ENCODE data around the gene CNTNAP2.

CNTNAP2 gene

GRCh38 chr7:148155000-148155399, 2038.4 kb downstream of the CNTNAP2 start:
- Histone ChIP-seq H3K27me3 (ENCODE audit: low read length) (no peaks in the 10 kb centered on the region), H3K36me3 (ENCODE audit: low read length) (no peaks in the 10 kb centered on the region), H3K9me3 (ENCODE audit: insufficient read depth, low read length) (no peaks in the 10 kb centered on the region), H3K27ac (ENCODE audit: low read depth, low read length) (no peak overlapping the region), H3K9me2 (replicated peaks; ENCODE audit: insufficient read depth, low read length) (no peaks in the 10 kb centered on the region), H3K4me2 (ENCODE audit: low read depth, low read length, poor library complexity, severe bottlenecking) (no peak overlapping the region), H2AFZ (ENCODE audit: low read depth, low read length, severe bottlenecking) (no peak overlapping the region), H4K20me1 (ENCODE audit: low read depth, low read length) (no peaks in the 10 kb centered on the region), H3F3A (ENCODE audit: insufficient read depth) (no peaks in the 10 kb centered on the region), H3K9ac (ENCODE audit: low read length) (no peak overlapping the region), H3K79me2 (ENCODE audit: insufficient read depth, low read length) (no peaks in the 10 kb centered on the region), H3K4me3 (ENCODE audit: insufficient read depth, low read length, poor library complexity, severe bottlenecking) (no peak overlapping the region)
- TF ChIP-seq EZH2phosphoT487 (conservative IDR thresholded peaks at IDR 0.05; ENCODE audit: low read length) (no peak), CTCF (IDR thresholded peaks at IDR 0.05; ENCODE audit: insufficient read depth, low read length, poor library complexity, severe bottlenecking) (no peak)

GRCh38 chr7:148155826-148156225, 2039.2 kb downstream of the CNTNAP2 start:
- H3K4me3 ChIP-seq (ENCODE audit: insufficient read depth, low read length, poor library complexity, severe bottlenecking), result no peak overlapping the region
- no peak overlapping the region for H3K27ac ChIP-seq (ENCODE audit: low read depth, low read length)
- H2AFZ ChIP-seq (ENCODE audit: low read depth, low read length, severe bottlenecking), result no peak overlapping the region
- no peaks in the 10 kb centered on the region for H3K36me3 ChIP-seq (ENCODE audit: low read length)
- TF ChIP-seq CTCF (IDR thresholded peaks at IDR 0.05; ENCODE audit: insufficient read depth, low read length, poor library complexity, severe bottlenecking) (no peak), EZH2phosphoT487 (conservative IDR thresholded peaks at IDR 0.05; ENCODE audit: low read length) (no peak)
- H3F3A ChIP-seq (ENCODE audit: insufficient read depth), result no peaks in the 10 kb centered on the region
- H3K27me3 ChIP-seq (ENCODE audit: low read length), result no peaks in the 10 kb centered on the region
- H3K79me2 ChIP-seq (ENCODE audit: insufficient read depth, low read length), result no peaks in the 10 kb centered on the region
- no peak overlapping the region for H3K9ac ChIP-seq (ENCODE audit: low read length)
- H4K20me1 ChIP-seq (ENCODE audit: low read depth, low read length), result no peaks in the 10 kb centered on the region
- H3K9me2 ChIP-seq (replicated peaks; ENCODE audit: insufficient read depth, low read length), result no peaks in the 10 kb centered on the region
- no peaks in the 10 kb centered on the region for H3K9me3 ChIP-seq (ENCODE audit: insufficient read depth, low read length)
- H3K4me2 ChIP-seq (ENCODE audit: low read depth, low read length, poor library complexity, severe bottlenecking), result no peak overlapping the region

DNA sequence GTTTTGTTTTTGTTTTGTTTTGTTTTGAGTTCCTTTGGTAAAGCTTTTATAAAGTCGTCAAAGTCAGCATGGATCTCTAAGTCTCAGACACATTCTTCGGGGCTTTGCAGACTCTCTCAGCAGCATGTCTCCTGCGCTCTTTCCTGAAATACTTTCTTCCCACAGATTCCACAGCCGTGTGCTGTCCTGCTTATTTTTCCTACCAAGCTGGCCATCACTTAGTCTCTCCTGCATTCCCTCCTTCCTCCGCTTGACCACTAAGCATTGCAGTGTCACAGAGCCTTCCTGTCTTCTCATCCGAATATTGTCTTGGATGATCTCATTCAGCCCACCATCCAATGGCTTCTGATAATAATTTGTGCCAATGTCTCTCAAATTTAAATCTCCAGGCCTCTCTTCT, 2039.6 kb downstream of the CNTNAP2 start:
- H3K27ac ChIP-seq (ENCODE audit: low read depth, low read length), result no peak overlapping the region
- H3K4me2 ChIP-seq (ENCODE audit: low read depth, low read length, poor library complexity, severe bottlenecking), result no peak overlapping the region
- no peaks in the 10 kb centered on the region for H3K27me3 ChIP-seq (ENCODE audit: low read length)

More for the DNA sequence above, 2039.6 kb downstream of the CNTNAP2 start:
- TF ChIP-seq CTCF (IDR thresholded peaks at IDR 0.05; ENCODE audit: insufficient read depth, low read length, poor library complexity, severe bottlenecking), result no peak
- TF ChIP-seq EZH2phosphoT487 (conservative IDR thresholded peaks at IDR 0.05; ENCODE audit: low read length), result no peak
- H3K4me3 ChIP-seq (ENCODE audit: insufficient read depth, low read length, poor library complexity, severe bottlenecking), result no peak overlapping the region
- H4K20me1 ChIP-seq (ENCODE audit: low read depth, low read length), result no peaks in the 10 kb centered on the region
- H3K9me2 ChIP-seq (replicated peaks; ENCODE audit: insufficient read depth, low read length), result no peaks in the 10 kb centered on the region
- no peaks in the 10 kb centered on the region for H3K36me3 ChIP-seq (ENCODE audit: low read length)
- H3K9ac ChIP-seq (ENCODE audit: low read length), result no peak overlapping the region
- no peaks in the 10 kb centered on the region for H3F3A ChIP-seq (ENCODE audit: insufficient read depth)
- no peaks in the 10 kb centered on the region for H3K79me2 ChIP-seq (ENCODE audit: insufficient read depth, low read length)
- no peak overlapping the region for H2AFZ ChIP-seq (ENCODE audit: low read depth, low read length, severe bottlenecking)
- H3K9me3 ChIP-seq (ENCODE audit: insufficient read depth, low read length), result no peaks in the 10 kb centered on the region
